HFF-Myc (cell line): Measurements from ENCODE around the gene SLC37A3.
"Not testable (repeated sequence)": the region's sequence is repeated elsewhere in the genome, so short reads cannot be mapped to it uniquely, and the experiment has no call there.

Source experiments
- DNase-seq: peaks from one replicate; pipeline ENCODE4 v3.0.0-alpha.2; 2011; ENCODE audit warnings: low read depth; ENCODE audit errors: extremely low read depth
- H3K4me3 ChIP-seq: replicated peaks from 2 replicates; pipeline ENCODE4 v1.5.1; 2011; ENCODE audit warnings: low read depth, mild to moderate bottlenecking, control low read depth, low read length
- TF ChIP-seq, protein P1 (sequence below): IDR thresholded peaks from 2 replicates; pipeline ENCODE4 v1.5.1; 2012; ENCODE audit warnings: mild to moderate bottlenecking, low read depth, low read length, control low read depth; ENCODE audit errors: missing control alignments

SLC37A3 gene

DNA sequence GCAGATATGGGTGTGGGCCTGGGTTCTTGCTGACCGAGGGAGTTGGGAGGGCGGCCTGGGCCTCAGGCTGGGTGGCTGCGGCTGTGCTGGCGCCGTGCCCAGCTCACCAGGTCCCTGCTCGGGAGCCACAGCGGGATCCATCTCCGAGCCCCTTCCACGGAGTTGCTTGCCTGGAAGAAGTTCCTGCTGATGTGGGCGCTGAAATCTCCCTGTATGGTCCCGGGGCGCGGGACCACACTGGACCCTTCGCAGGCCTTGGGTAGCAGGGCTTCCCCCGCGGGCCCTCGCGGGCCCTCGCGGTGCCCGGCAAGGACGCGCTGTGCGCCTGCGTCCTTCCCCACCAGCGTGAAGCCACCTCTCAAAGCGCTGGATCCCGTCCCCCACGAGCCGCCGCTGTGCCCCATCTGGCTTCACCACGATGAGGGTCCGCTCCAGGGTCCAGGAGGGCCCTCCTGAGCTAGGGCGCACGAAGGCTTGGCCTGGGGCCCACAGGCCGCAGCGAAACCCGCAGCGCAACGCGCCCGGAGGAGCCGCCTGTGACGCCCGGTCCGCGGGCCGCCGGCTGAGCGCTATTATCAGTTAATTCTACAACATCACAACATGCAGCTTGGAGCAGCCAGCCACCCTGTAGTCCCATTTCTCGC lies 37.0 kb upstream of the SLC37A3 start:
- TF ChIP-seq, protein P1, sequence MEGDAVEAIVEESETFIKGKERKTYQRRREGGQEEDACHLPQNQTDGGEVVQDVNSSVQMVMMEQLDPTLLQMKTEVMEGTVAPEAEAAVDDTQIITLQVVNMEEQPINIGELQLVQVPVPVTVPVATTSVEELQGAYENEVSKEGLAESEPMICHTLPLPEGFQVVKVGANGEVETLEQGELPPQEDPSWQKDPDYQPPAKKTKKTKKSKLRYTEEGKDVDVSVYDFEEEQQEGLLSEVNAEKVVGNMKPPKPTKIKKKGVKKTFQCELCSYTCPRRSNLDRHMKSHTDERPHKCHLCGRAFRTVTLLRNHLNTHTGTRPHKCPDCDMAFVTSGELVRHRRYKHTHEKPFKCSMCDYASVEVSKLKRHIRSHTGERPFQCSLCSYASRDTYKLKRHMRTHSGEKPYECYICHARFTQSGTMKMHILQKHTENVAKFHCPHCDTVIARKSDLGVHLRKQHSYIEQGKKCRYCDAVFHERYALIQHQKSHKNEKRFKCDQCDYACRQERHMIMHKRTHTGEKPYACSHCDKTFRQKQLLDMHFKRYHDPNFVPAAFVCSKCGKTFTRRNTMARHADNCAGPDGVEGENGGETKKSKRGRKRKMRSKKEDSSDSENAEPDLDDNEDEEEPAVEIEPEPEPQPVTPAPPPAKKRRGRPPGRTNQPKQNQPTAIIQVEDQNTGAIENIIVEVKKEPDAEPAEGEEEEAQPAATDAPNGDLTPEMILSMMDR: no peak
- no peak for DNase-seq
- H3K4me3 ChIP-seq: no peak overlapping the region

DNA sequence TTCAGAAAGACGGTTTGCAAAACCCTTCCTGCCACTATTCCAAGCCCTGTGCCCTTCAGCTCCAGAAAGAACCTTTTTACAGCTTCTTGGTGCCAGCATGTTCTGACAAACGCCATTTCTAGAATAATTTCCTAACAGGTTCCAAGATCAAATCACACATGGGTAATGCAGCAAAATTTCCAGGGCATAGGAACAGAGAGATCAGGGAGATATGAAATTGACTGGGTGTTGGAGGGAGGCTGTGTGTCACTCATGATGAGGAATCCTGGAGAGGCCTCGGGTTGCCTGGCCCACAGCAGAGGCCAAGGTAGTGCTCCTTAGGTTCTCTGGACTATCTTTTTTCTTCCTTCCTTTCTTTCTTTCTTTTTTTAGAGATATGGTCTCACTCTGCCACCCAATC lies 35.1 kb upstream of the SLC37A3 start:
- no peak overlapping the region for H3K4me3 ChIP-seq
- TF ChIP-seq, protein P1: no peak
- DNase-seq: no peak

DNA sequence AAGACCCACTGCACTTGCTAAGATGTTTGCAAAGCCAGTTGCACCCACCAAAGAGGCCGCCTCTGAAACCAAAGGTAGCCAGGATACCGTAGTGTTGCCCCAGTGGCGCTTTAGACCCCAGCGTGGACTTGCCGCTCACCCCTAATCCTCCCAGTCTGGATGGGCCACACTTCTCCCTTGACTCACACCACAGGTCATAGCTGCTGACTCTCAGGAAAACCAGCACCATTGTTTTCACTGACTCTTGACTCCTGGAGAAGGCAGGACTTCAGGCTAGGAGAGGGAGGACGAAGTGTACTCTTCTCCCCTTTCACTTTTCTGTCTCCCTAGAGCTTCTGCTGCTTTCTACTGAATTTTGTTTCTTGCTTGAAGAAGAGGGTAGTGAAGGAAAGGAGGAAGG lies 27.8 kb upstream of the SLC37A3 start:
- TF ChIP-seq, protein P1: no peak
- no peak overlapping the region for H3K4me3 ChIP-seq
- no peak for DNase-seq

GRCh38 chr7:140425718-140426117 lies 27.4 kb upstream of the SLC37A3 start:
- no peak for DNase-seq
- no peak overlapping the region for H3K4me3 ChIP-seq
- TF ChIP-seq, protein P1: no peak

DNA sequence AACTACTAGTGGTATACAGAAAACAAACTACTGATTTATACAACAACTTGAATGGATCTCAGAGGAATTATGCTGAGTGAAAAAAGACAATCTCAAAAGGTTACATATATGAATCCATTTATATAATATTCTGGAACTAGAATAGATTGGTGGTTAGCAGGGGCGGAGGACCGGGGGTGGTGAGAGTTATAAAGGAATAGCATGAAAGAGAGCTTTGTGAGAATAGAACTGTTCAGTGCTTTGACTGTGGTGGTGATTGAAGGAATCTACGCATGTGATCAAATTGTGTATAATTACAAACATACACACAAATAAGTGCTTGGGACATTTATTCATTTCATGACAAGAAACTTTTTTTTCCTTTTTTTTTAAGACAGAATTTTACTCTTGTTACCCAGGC lies 25.2 kb upstream of the SLC37A3 start:
- TF ChIP-seq, protein P1: no peak
- DNase-seq: no peak
- no peak overlapping the region for H3K4me3 ChIP-seq

GRCh38 chr7:140421521-140421920 lies 23.2 kb upstream of the SLC37A3 start:
- DNase-seq: no peak
- H3K4me3 ChIP-seq: no peak overlapping the region
- TF ChIP-seq, protein P1: no peak

- no peak for DNase-seq
- no peak overlapping the region for H3K4me3 ChIP-seq
- TF ChIP-seq, protein P1: no peak
These were observed 20.3 kb upstream of the SLC37A3 start for GRCh38 chr7:140418653-140419052.

DNA sequence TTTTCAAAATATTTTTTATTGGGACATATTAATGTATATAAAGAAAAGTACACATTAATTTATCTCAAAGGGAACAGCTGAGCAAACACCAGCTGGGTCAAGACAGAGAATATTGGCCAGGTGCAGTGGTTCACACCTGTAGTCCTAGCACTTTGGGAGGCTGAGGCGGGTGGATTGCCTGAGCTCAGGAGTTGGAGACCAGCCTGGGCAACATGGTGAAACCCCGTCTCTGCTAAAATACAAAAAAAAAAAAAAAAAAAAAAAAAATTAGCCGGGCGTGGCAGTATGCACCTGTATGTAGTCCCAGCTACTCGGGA lies 19.8 kb upstream of the SLC37A3 start:
- H3K4me3 ChIP-seq, DNase-seq: not testable (repeated sequence)
